GM12872 (cell line): ENCODE measurements around the gene SDHAF3.

Experiments used
- CTCF ChIP-seq: IDR thresholded peaks from 3 replicates; pipeline ENCODE4 v1.5.1; 2011; ENCODE audit warnings: low read depth, mild to moderate bottlenecking, low read length, moderate library complexity; ENCODE audit not compliant: insufficient read depth

Gene SDHAF3

GRCh38 chr7:97116308-97116707, 1.2 kb upstream of the SDHAF3 start:
- TF ChIP-seq CTCF = no peak

GRCh38 chr7:97117035-97117371, 495 bp upstream of the SDHAF3 start:
- TF ChIP-seq CTCF = no peak

GRCh38 chr7:97118306-97118917, 914 bp downstream of the SDHAF3 start:
- TF ChIP-seq CTCF = no peak

- no peak for TF ChIP-seq CTCF
Observed at GRCh38 chr7:97119747-97120146, 2.2 kb downstream of the SDHAF3 start.

GRCh38 chr7:97120713-97121457, 3.4 kb downstream of the SDHAF3 start:
- TF ChIP-seq CTCF = no peak

- TF ChIP-seq CTCF = no peak
Observed at GRCh38 chr7:97126483-97127171, 9.1 kb downstream of the SDHAF3 start.

- TF ChIP-seq CTCF = no peak
Observed at GRCh38 chr7:97128736-97129135, 11.2 kb downstream of the SDHAF3 start.
